HG02642 (cell line): ENCODE data around the gene TRIM56.
"Not testable (repeated sequence)": the region's sequence is repeated elsewhere in the genome, so short reads cannot be mapped to it uniquely, and the experiment has no call there.

ENCODE experiments used
- ATAC-seq: cut with Tn5 transposase; IDR thresholded peaks from one replicate; pipeline ENCODE4 v1.9.1; 2021; ENCODE audit warnings: mild to moderate bottlenecking; ENCODE audit not compliant: unreplicated experiment, poor library complexity

The TRIM56 gene

DNA sequence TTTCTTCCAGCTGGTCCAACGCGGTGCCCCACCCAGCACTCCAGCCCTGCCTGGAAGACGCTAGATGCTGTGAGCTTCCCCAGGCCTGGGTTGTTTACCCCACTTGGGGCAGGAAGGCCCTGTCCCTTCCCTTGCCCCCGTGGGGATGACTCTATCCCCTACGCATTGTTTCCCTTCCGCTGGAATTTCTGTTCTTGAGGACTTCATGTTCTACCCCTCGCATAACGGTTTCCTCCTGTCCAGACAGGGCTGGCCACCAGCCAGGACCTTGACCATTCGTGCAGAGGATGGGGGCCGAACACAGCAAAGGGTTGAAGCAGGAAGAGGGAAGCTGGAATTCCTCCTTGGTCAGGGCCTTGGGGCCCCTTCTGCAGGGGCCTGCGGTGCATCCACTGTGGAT lies 27.0 kb downstream of the TRIM56 start:
- ATAC-seq: no peak

DNA sequence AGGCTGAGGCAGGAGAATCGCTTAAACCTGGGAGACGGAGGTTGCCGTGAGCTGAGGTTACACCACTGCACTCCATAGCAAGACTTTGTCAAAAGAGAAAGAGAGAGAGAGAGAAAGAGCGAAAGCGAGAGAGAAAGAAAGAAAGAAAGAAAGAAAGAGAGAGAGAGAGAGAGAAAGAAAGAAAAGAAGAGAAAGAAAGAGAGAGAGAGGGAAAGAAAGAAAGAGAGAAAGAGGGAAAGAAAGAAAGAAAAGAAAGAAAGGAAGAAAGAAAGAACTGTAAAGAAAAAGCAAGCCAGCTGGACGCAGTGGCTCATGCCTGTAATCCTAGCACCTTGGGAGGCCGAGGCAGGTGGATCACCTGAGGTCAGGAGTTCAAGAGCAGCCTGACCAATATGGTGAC lies 27.9 kb downstream of the TRIM56 start:
- ATAC-seq: not testable (repeated sequence)

DNA sequence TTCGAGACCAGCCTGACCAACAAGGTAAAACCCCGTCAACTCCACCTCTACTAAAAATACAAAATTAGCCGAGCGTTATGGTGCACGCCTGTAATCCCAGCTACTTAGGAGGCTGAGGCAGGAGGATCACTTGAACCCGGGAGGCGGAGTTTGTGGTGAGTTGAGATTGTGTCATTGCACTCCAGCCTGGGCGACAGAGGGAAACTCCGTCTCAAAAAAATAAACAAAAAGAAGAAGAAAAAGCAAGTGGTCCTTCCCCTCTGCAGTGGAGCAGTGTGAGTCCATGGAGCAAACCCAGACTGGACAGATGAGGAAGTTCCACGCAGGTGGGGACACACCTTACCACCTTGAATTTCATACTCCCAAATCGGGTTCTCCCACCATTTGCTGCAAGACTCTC lies 28.6 kb downstream of the TRIM56 start:
- ATAC-seq: no peak

DNA sequence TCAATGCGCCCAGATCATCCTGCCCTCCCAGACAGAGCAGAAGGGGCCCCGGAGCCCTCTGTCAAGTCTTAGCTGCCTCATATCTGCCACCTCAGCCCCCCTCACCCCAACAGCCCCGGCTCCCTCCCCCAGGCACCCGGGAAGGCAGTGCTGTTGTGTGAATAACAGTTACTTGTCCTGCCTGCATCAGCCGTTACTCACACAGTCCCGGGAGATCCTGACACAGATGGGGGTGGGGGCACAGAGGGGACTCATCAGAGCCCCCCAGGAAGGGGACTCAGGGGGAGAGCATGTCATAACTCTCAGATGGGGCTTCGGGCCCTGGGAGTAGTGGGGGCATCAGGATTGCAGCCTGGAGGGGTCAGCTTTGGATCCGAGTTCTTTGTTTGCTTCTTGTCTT lies 29.2 kb downstream of the TRIM56 start:
- ATAC-seq: no peak

DNA sequence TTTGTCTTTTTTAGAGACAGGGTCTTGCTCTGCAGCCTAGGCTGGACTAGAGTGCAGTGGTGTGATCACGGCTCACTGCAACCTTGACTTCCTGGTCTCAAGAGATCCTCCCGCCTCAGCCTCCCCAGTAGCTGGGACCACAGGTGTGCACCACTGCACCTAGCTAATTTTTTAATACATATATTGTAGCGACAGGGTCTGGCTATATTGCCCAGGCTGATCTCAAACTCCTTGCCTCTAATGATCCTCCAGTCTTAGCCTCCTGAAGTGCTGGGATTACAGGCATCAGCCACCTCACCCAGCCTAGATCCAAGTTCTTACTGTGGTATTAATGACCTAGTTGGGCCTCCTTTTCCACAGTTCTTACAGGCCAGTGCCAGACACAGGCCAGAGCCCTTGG lies 29.9 kb downstream of the TRIM56 start:
- no peak for ATAC-seq

DNA sequence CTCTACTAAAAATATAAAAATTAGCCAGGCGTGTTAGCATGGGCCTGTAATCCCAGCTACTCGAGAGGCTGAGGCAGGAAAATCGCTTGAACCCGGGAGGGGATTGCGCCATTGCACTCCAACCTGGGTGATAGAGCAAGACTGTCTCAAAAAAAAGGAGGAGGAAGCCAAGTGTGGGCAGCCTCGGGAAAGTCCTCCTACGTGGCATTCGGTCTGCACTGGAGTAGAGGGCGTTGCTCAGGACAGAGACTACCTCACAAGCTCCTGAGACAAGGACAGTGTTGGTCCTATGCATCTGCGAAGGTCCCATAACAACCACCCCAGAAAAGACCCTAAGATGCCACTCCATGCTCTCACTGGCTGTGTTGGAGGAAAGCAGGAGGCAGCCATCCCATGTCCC lies 31.6 kb downstream of the TRIM56 start:
- no peak for ATAC-seq

DNA sequence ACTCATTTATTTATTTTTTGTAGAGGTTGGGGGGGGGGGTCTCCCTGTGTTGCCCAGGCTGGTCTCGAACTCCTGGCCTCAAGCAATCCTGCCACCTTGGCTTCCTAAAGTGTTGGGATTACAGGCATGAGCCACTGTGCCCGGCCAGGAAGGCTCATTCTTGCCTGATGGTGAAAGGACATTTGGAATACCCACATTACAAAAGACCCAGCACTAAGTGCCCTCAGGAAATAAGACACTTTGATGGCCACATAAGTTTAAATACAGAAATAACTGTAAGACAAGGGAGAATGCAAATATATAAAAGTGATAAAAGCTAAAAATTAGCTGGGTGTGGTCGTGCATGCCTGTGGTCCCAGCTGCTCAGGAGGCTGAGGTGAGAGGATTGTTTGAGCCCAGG lies 33.6 kb downstream of the TRIM56 start:
- no peak for ATAC-seq

DNA sequence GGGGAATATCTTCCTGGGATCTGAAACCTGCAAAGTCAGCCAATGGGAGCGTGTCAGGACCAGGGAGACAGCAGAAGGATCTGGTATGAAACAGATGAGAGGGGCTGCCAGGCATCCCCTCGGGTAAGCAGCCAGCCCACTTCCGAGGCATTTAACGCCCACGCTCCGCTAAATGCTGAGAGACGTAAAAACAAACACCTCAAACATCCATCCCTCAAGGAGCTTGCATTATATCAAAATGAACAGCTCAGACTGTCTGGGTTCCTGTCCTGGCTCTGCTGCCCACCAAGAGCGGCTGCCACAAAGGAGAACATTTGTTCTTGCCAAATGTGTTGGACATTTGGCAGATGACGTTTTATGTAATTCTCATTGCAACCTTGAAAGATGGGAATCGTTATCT lies 34.6 kb downstream of the TRIM56 start:
- no peak for ATAC-seq

DNA sequence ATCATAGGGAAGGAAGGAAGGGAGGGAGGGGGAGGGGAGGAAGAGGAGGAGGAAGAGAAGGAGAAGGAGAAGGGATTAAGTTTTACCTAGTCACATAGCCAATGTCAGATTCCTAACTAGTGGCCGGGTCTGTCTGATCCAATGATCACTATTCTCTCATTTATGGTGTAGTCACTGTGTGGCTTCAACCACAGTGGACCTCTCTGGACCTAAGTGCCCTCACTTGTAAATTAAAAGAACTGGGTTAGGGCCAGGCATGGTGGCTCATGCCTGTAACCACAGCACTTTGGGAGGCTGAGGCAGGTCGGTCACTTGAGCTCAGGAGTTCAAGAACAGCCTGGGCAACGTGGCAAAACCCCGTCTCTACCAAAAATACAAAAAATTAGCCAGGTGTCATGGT lies 35.0 kb downstream of the TRIM56 start:
- ATAC-seq: no peak

DNA sequence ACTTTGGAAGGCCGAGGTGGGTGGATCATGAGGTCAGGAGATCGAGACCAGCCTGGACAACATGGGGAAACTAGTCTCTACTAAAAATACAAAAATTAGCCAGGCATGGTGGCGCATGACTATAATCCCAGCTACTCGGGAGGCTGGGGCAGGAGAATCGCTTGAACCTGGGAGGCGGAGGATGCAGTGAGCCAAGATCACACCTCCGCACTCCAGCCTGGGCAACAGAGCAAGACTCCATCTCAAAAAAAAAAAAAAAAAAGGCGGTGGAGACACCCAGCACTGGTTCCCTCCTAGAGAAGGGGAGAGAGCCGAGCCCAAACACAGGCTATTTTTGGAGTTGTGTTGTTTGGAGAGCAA lies 36.3 kb downstream of the TRIM56 start:
- not testable (repeated sequence) for ATAC-seq

DNA sequence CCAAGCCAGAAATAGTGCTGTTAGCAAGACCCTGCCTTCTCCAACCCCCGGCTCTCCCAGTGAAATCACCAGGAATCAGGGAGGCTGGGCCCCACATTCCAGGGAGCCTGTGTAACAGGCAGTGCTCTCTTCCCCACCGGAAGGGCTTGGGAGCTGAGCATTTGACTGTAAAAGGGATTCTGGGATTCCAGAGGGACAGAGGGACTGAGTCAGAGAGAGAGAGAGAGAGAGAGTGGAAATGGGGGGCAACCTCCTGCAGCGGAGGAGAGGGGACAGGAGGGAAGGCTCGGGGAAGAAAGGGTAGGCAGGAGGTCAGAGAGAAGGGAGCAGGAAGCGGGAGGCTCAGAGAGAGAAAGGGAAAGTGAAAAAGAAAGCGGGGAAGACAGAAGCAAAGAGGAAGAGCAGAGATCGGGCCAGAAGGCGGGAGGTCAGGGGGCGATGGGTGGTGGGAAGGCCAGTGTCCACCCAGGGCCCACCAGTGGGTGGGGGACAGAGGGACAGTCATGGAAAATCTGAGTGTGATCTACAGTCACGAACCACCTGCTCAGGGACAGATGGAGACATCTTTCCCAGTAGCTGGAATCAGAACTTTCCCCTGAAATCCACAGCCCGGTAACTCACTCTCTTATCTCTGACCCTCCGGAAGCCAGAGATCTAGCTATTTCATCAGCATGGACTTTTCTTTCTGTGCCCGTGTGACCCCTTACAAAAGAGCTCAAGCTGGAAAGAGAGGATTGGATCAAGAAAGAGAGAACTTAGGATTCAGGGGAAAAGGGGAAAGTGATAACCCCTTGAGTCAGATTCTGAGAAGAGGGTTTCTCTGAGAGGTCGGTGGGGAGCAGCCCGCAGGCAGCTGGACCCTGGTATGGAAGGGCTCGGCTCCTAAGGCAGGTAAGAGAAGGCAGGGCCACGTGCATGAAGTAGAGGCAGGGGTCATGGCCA lies 37.0 kb downstream of the TRIM56 start:
- no peak for ATAC-seq

DNA sequence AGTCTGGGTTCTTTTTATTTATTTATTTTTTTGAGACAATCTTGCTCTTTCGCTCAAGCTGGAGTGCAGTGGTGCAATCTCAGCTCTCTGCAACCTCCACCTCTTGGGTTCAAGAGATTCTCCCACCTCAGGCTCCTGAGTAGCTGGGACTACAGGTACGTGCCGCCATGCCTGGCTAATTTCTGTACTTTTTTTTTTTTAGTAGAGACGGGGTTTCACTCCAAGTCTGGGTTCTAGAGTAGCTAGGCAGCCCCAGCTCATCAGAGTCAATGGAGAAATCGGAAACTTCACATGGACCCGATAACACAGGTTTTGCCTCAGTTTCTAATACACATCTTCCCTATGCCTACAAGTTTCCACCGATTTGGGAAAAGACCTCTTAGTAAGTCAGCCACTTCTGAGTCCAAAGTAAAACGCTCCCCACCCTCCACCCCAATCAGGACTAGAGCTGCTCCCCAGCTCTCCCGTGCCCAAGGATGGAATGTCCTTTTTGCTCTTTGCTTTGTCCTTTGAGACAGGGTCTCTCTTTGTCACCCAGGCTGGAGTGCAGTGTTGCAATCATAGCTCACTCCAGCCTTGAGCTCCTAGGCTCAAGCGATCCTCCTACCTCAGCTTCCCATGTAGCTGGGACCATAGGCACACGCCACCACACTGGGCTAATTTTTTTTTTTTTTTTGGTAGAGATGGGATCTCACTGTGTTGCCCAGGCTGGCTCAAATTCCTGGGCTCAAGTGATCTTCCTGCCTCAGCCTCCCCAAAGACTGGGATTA lies 37.8 kb downstream of the TRIM56 start:
- no peak for ATAC-seq

DNA sequence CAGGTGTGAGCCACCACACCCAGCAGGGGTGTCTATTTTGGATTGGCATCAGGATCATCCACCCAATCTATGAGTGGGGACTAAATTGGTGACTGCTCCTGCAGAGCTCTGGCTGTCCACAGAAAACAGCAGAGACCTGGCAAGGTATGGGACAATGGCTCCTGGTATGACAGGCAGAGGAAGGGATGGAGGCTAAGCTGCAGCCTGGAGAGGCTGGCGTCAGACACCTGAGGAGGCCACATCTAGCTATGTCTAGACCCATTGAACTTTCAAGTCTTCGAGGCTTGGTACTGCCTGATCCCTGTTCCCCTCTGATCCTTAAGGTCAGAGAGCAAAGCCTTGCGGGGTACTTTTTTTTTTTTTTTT lies 38.4 kb downstream of the TRIM56 start:
- ATAC-seq: no peak

DNA sequence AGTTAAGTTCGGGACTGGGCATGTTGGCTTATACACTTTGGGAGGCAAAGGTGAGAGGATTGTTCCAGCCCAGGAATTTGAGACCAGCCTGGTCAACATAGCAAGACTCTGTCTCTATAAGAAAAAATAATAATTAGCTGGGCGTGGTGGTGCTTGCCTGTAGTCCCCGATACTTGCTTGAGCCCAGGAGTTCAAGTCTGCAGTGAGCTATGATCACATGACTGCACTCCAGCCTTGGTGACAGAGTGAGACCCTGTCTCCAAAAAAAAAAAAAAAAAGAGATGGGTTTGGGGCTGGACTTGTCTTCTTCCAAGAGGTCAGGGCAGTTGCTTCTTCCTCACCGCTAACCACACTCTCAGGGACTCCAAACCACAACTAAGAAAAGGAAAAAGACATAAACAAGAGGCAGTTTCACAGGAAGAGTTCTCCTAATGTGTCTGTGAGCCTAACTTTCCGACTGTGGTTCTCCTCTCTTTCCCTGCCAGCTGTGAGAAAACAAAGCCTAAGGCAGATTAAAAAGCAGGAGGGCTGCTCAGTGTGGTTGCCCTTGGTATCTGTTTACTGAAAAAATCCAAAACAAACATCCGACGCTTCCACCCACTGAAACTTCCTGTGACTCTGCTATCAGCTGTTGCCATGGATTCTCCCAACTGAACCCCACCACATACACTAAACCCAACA lies 39.2 kb downstream of the TRIM56 start:
- no peak for ATAC-seq

DNA sequence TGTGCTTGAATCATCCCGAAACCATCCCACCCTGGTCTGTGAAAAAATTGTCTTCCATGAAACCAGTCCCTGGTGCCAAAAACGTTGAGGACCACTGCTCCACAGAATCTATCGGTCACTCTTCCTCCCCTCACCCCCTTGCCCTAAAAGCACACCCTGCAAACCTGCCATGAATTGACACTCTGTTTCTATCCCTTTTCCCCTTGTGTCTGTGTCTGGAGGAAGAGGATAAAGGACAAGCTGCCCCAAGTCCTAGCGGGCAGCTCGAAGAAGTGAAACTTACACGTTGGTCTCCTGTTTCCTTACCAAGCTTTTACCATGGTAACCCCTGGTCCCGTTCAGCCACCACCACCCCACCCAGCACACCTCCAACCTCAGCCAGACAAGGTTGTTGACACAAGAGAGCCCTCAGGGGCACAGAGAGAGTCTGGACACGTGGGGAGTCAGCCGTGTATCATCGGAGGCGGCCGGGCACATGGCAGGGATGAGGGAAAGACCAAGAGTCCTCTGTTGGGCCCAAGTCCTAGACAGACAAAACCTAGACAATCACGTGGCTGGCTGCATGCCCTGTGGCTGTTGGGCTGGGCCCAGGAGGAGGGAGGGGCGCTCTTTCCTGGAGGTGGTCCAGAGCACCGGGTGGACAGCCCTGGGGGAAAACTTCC lies 40.8 kb downstream of the TRIM56 start:
- peak; percentile 5 for ATAC-seq

DNA sequence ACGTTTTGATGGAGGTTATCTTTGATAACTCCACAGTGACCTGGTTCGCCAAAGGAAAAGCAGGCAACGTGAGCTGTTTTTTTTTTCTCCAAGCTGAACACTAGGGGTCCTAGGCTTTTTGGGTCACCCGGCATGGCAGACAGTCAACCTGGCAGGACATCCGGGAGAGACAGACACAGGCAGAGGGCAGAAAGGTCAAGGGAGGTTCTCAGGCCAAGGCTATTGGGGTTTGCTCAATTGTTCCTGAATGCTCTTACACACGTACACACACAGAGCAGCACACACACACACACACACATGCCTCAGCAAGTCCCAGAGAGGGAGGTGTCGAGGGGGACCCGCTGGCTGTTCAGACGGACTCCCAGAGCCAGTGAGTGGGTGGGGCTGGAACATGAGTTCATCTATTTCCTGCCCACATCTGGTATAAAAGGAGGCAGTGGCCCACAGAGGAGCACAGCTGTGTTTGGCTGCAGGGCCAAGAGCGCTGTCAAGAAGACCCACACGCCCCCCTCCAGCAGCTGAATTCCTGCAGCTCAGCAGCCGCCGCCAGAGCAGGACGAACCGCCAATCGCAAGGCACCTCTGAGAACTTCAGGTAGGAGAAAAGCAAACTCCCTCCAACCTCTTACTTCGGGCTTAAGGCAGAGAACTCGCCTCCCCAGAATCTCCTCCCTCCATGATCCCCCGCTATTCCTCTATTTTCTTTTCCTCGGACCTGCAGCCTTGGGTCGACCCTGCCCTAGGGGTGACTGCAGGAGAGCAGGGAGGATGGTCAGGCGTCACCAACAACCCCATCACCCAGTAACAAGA lies 41.6 kb downstream of the TRIM56 start, which contains the start of gene SERPINE1:
Gene SERPINE1, plus strand, starts transcription at position 454 of the 809 bp plus-strand sequence. CDS start 1,290 bp downstream, outside the sequence.
- peak; percentile 38 for ATAC-seq

DNA sequence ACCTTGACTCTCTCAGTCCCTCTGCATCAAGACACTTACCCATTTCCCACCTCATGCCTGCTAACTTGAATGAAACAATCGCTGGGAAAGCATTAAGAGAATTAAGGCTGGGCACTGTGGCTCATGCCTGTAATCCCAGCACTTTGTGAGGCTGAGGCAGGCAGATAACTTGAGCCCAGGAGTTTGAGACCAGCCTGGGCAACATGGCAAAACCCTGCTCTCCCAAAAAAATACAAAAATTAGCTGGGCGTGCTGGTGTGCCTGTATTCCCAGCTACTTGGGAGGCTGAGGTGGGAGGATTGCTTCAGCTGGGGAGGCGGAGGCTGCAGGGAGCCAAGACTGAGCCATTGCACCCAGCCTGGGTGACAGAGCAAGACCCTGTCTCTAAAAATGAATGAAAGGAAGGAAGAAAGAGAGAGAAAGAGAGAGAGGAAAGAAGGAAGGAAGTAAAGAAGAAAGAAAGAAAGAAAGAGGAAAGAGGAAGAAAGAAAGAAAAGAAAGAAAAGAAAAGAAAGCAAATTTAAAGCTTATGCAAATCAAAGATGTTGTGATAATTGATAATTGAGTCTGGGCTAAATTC lies 42.3 kb downstream of the TRIM56 start:
- ATAC-seq: no peak

DNA sequence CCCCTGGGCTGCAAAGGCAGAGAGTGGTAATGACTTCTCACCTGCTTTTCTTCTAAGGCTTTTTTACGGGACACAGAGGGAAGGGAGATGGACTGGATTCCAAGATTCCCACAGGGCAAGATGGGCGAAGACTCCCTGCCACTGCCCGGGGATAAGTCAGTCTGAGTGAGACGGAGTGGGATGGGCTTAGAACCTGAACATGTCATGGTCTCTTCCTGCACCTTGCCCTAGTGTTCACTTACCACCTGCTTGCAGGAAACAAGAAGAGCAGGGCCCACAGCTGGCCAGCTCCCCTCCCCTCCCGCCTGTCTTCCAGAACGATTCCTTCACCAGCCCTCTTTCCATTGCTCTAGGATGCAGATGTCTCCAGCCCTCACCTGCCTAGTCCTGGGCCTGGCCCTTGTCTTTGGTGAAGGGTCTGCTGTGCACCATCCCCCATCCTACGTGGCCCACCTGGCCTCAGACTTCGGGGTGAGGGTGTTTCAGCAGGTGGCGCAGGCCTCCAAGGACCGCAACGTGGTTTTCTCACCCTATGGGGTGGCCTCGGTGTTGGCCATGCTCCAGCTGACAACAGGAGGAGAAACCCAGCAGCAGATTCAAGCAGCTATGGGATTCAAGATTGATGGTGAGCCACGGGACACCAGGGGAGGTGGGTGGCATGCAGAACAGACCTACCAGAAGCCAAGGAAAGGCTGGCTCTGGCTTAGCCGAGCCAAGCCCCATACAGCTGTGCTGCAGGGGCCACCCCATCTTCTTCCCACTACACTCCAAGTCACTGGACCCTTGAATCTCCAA lies 43.0 kb downstream of the TRIM56 start:
- ATAC-seq: no peak
